SK-N-SH (cell line): ENCODE results near the gene ATP8A2. TPM values are rescaled to one million over a fixed set of nuclear protein-coding genes. Genes with fewer than 3 reads are reported as not detected.

Source experiments
- CTCF ChIA-PET: fragments of 300-600, 350-600 bp; formaldehyde crosslinking; extraction: SDS; loops from one replicate; lab custom pipeline; 2021; lab: Yijun Ruan, JAX
- POLR2A ChIA-PET: fragments of 350-600 bp; sonication (Branson Sonifier 250); formaldehyde crosslinking; extraction: SDS; loops from one replicate; lab custom pipeline; 2020; ENCODE audit warnings: antibody characterized with exemption, inconsistent platforms; lab: Yijun Ruan, JAX
- DNase-seq: peaks from one replicate; pipeline ENCODE4 v3.0.0; 2012
- H2AFZ ChIP-seq: fragments of 200-600 bp; sonication (generic); 2 replicates; pipeline ENCODE4 v1.8.1; 2016; ENCODE audit warnings: antibody characterized with exemption, mild to moderate bottlenecking, low read depth
- H3F3A ChIP-seq: fragments of 200-600 bp; sonication (generic); replicated peaks from 2 replicates; pipeline ENCODE3; 2016; ENCODE audit warnings: antibody characterized with exemption, mild to moderate bottlenecking; ENCODE audit not compliant: insufficient read depth
- H3K27ac ChIP-seq, 2 experiments: fragments of 200-500 bp in 1 of 2; fragments of 200-600 bp in 1 of 2; sonication (Bioruptor generic) in 1 of 2; sonication (generic), shearing (Covaris generic) in 1 of 2; 2 replicates each; pipeline versions ENCODE4 v1.5.1 to v1.6.1; 2014 to 2016; ENCODE audit warnings: low read depth in 2 of 2, inconsistent platforms in 1 of 2, low read length in 1 of 2, mild to moderate bottlenecking in 1 of 2, mixed read lengths in 1 of 2
- H3K27me3 ChIP-seq: fragments of 200-600 bp; sonication (generic), shearing (Covaris generic); 2 replicates; pipeline ENCODE4 v1.6.1; 2016; ENCODE audit warnings: mixed run types; ENCODE audit not compliant: insufficient read depth
- H3K36me3 ChIP-seq, 2 experiments: fragments of 200-500 bp in 1 of 2; fragments of 200-600 bp in 1 of 2; sonication (Bioruptor generic) in 1 of 2; sonication (generic) in 1 of 2; replicated peaks in 1 of 2; 2 replicates each; pipeline versions ENCODE3 to v1.5.1; 2014 to 2016; ENCODE audit warnings: low read length in 1 of 2, mild to moderate bottlenecking in 1 of 2; ENCODE audit not compliant: insufficient read depth in 2 of 2, control insufficient read depth in 1 of 2
- H3K4me1 ChIP-seq, 2 experiments: fragments of 200-500 bp in 1 of 2; fragments of 200-600 bp in 1 of 2; sonication (Bioruptor generic) in 1 of 2; sonication (generic), shearing (Covaris generic) in 1 of 2; 2 replicates each; pipeline versions ENCODE4 v1.5.1 to v1.6.1; 2014 to 2016; ENCODE audit warnings: low read depth in 1 of 2, low read length in 1 of 2, mixed run types in 1 of 2; ENCODE audit not compliant: insufficient read depth in 2 of 2, control insufficient read depth in 1 of 2
- H3K4me2 ChIP-seq: fragments of 200-600 bp; sonication (generic), shearing (Covaris generic); 2 replicates; pipeline ENCODE4 v1.6.1; 2017; ENCODE audit warnings: mixed run types
- H3K4me3 ChIP-seq, 2 experiments: fragments of 200-500 bp in 1 of 2; fragments of 200-600 bp in 1 of 2; sonication (Bioruptor generic) in 1 of 2; sonication (generic), shearing (Covaris generic) in 1 of 2; 2 replicates each; pipeline versions ENCODE4 v1.5.1 to v1.8.1; 2014 to 2016; ENCODE audit warnings: low read depth in 2 of 2, inconsistent platforms in 1 of 2, low read length in 1 of 2, mild to moderate bottlenecking in 1 of 2, mixed read lengths in 1 of 2, moderate library complexity in 1 of 2
- H3K79me2 ChIP-seq: fragments of 200-600 bp; sonication (generic); 2 replicates; pipeline ENCODE4 v1.8.1; 2017; ENCODE audit warnings: mild to moderate bottlenecking; ENCODE audit not compliant: insufficient read depth
- H3K9ac ChIP-seq: fragments of 200-600 bp; sonication (generic); 2 replicates; pipeline ENCODE4 v1.6.1; 2017; ENCODE audit warnings: mixed run types
- H3K9me2 ChIP-seq: fragments of 200-600 bp; sonication (generic); 2 replicates; pipeline ENCODE4 v1.6.1; 2017; ENCODE audit warnings: mixed run types
- H3K9me3 ChIP-seq: fragments of 200-600 bp; sonication (generic); 2 replicates; pipeline ENCODE4 v1.6.1; 2017; ENCODE audit warnings: mixed run types, mild to moderate bottlenecking, moderate library complexity
- H4K20me1 ChIP-seq: fragments of 200-600 bp; sonication (generic); 2 replicates; pipeline ENCODE4 v1.6.1; 2017; ENCODE audit warnings: mild to moderate bottlenecking, mixed run types; ENCODE audit not compliant: insufficient read depth
- CTCF ChIP-seq: fragments of 200-600 bp; sonication (generic); IDR thresholded peaks from 2 replicates; pipeline ENCODE4 v1.6.1; 2017; ENCODE audit warnings: antibody characterized with exemption, mild to moderate bottlenecking, moderate library complexity
- EP300 ChIP-seq, 2 experiments: IDR thresholded peaks; 2 replicates each; pipeline versions ENCODE4 v1.4.0 to v1.6.1; 2012; ENCODE audit warnings: borderline replicate concordance in 1 of 2, low read depth in 1 of 2, low read length in 1 of 2
- FOSL2 ChIP-seq: IDR thresholded peaks from 2 replicates; pipeline ENCODE4 v1.4.0; 2012; ENCODE audit warnings: low read depth, mild to moderate bottlenecking, moderate library complexity, borderline replicate concordance
- JUND ChIP-seq: IDR thresholded peaks from 2 replicates; pipeline ENCODE4 v1.4.0; 2012
- MEF2A ChIP-seq: IDR thresholded peaks from 2 replicates; pipeline ENCODE4 v1.4.0; 2012; ENCODE audit warnings: low read depth, borderline replicate concordance
- PBX3 ChIP-seq: IDR thresholded peaks from 2 replicates; pipeline ENCODE4; 2012
- RFX5 ChIP-seq: IDR thresholded peaks from 2 replicates; pipeline ENCODE4 v1.6.1; 2012; ENCODE audit warnings: mild to moderate bottlenecking, improper control_type of control experiment, low read length
- TEAD4 ChIP-seq: IDR thresholded peaks from 2 replicates; pipeline ENCODE4 v1.4.0; 2012; ENCODE audit warnings: mild to moderate bottlenecking, borderline replicate concordance; ENCODE audit not compliant: insufficient read depth
- ZBTB33 ChIP-seq: IDR thresholded peaks from 2 replicates; pipeline ENCODE4 v1.4.0; 2012; ENCODE audit warnings: low read depth, borderline replicate concordance
- WGBS: methylation state at CpG from one replicate; pipeline ENCODE4 v1.1.6; 2017; ENCODE audit warnings: low lambda C conversion rate; 5-methylcytosine and 5-hydroxymethylcytosine counted together
- polyA plus RNA-seq, 3 experiments: library from polyadenylated mRNA; depleted of rRNA; stranded (reverse); fragments of >200 nt; gene quantifications; 2 replicates each; pipeline ENCODE4 v1.2.3, GENCODE V29; 2012

The ATP8A2 gene
- polyA plus RNA-seq, 1 of the 3 experiments (the other 2 are of a cell fraction), result 0.02 TPM

- TF ChIP-seq ZBTB33 (no peak), RFX5 (no peak), FOSL2 (no peak), EP300 (IDR thresholded peaks at IDR 0.05; ENCODE audit: borderline replicate concordance in 1 of 2, low read depth in 1 of 2, low read length in 1 of 2) (no peak), MEF2A (no peak), JUND (no peak), PBX3 (no peak)
Observed at GRCh38 chr13:25731037-25731436, 359.3 kb downstream of the ATP8A2 start (continued).

GRCh38 chr13:25731536-25731935 is 359.8 kb downstream of the ATP8A2 start:
- H4K20me1 ChIP-seq, result no peaks in the 10 kb centered on the region
- no peak overlapping the region for H2AFZ ChIP-seq
- H3K27me3 ChIP-seq, result no peaks in the 10 kb centered on the region
- no peak overlapping the region for H3K4me3 ChIP-seq
- no peaks in the 10 kb centered on the region for H3K36me3 ChIP-seq
- no peaks in the 10 kb centered on the region; a peak in 1 of 4 replicates for H3K4me1 ChIP-seq
- no peaks in the 10 kb centered on the region for H3K9me2 ChIP-seq
- no peak for DNase-seq
- H3K9me3 ChIP-seq, result 0 out of 2 replicates have a peak, but pooled peaks cover 3% of the 10 kb centered on the region
- H3K27ac ChIP-seq, result no peak overlapping the region
- POLR2A ChIA-PET, result no interaction called here
- no peaks in the 10 kb centered on the region for H3K79me2 ChIP-seq
- TF ChIP-seq CTCF (no peak), TEAD4 (no peak), ZBTB33 (no peak)
- TF ChIP-seq, all 33 proteins: peak for 0
- Histone ChIP-seq H3K9ac (no peak overlapping the region), H3K4me2 (no peak overlapping the region), H3F3A (no peaks in the 10 kb centered on the region)
- CTCF ChIA-PET, result no interaction called here
- 30% methylated on average over 4 of the region's 4 CpGs for WGBS
